NCI-H2196 (cell line): Measurements from ENCODE around the gene ERCC6L.

ENCODE experiments used
- DNase-seq: peaks from one replicate; lab custom pipeline; 2025; ENCODE audit not compliant: unreplicated experiment; lab: John Stamatoyannopoulos, UW

ERCC6L gene

GRCh38 chrX:72238721-72239475, at the start of gene ERCC6L:
TSS of gene ERCC6L (minus strand) at chrX:72239027. CDS start at chrX:72238911, 116 bp downstream.
- peak; percentile 83 for DNase-seq

GRCh38 chrX:72282302-72282701, 43.5 kb upstream of the ERCC6L start:
- DNase-seq, result no peak

- no peak for DNase-seq
These were observed 41.6 kb upstream of the ERCC6L start for GRCh38 chrX:72280321-72280845.

- DNase-seq, result no peak
These were observed 37.7 kb upstream of the ERCC6L start for GRCh38 chrX:72276478-72276953.

- no peak for DNase-seq
These were observed 35.7 kb upstream of the ERCC6L start for GRCh38 chrX:72274526-72274925.

- DNase-seq, result no peak
These were observed 34.9 kb upstream of the ERCC6L start for GRCh38 chrX:72273718-72274117.

GRCh38 chrX:72272868-72273267, 34.0 kb upstream of the ERCC6L start:
- no peak for DNase-seq

GRCh38 chrX:72271812-72272211, 33.0 kb upstream of the ERCC6L start:
- DNase-seq, result no peak

- DNase-seq, result no peak
These were observed 32.4 kb upstream of the ERCC6L start for GRCh38 chrX:72271091-72271788.

GRCh38 chrX:72270316-72270866, 31.6 kb upstream of the ERCC6L start:
- no peak for DNase-seq

GRCh38 chrX:72269671-72270251, 30.9 kb upstream of the ERCC6L start:
- DNase-seq, result no peak

- DNase-seq, result no peak
These were observed 30.0 kb upstream of the ERCC6L start for GRCh38 chrX:72268597-72269365.

- DNase-seq, result no peak
These were observed 26.4 kb upstream of the ERCC6L start for GRCh38 chrX:72265263-72265662.

GRCh38 chrX:72262077-72262476, 23.2 kb upstream of the ERCC6L start:
- DNase-seq, result peak; percentile 7

- DNase-seq, result no peak
These were observed 21.6 kb upstream of the ERCC6L start for GRCh38 chrX:72260448-72260847.

GRCh38 chrX:72258174-72258573, 19.3 kb upstream of the ERCC6L start:
- DNase-seq, result no peak

- no peak for DNase-seq
These were observed 17.0 kb upstream of the ERCC6L start for GRCh38 chrX:72255864-72256263.

- peak; percentile 52 for DNase-seq
These were observed 16.6 kb upstream of the ERCC6L start for GRCh38 chrX:72255445-72255844.

- DNase-seq, result peak; percentile 7
These were observed 16.0 kb upstream of the ERCC6L start for GRCh38 chrX:72254816-72255215.

- DNase-seq, result no peak
These were observed 14.9 kb upstream of the ERCC6L start for GRCh38 chrX:72253686-72254085.
